ENCODE data around the gene HAPLN2.

DNA sequence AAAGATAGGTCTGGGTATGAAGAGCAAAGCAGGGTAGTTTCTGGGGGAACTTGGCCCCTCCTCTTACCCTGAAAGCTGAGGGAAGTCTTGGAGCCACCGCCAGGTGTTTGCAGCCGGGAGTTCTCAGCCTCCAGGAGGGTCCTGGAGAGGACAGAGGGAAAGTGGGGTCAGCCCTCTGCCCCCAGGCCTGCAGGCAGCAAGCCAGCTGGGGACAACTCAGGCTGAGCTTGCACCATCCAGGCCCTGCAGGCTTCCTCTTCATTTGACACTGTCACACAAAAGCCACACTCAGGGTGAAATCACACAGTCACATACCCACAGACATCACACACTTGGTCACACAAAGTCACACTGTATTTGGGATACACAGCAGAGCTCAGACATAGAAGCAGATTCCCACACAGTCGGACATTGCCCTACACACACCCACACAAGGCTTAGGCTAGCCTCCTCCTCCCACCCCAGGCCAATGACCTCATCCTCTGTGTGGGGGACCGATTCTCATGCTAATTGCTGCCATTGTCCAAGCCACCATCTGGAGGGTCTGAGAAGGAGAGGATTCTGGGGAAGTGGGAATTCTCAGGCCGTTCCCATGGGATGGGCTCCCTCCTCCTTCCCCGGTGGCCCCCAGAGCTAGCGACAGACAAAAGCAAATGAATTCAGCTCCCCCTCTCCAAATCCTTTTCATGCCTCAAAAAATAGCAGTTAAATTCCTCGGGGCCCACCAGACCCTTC is 54.3 kb downstream of the HAPLN2 start:
- TF ChIP-seq, protein P1, sequence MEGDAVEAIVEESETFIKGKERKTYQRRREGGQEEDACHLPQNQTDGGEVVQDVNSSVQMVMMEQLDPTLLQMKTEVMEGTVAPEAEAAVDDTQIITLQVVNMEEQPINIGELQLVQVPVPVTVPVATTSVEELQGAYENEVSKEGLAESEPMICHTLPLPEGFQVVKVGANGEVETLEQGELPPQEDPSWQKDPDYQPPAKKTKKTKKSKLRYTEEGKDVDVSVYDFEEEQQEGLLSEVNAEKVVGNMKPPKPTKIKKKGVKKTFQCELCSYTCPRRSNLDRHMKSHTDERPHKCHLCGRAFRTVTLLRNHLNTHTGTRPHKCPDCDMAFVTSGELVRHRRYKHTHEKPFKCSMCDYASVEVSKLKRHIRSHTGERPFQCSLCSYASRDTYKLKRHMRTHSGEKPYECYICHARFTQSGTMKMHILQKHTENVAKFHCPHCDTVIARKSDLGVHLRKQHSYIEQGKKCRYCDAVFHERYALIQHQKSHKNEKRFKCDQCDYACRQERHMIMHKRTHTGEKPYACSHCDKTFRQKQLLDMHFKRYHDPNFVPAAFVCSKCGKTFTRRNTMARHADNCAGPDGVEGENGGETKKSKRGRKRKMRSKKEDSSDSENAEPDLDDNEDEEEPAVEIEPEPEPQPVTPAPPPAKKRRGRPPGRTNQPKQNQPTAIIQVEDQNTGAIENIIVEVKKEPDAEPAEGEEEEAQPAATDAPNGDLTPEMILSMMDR (IDR thresholded peaks at IDR 0.05), result no peak
- TF ChIP-seq POLR2A (IDR thresholded peaks at IDR 0.05), result no peak

All from adrenal gland (tissue), 5 donors.